Muscle of back (tissue), 11 donors: ENCODE data around the gene CNBP. TPM values are rescaled to one million over a fixed set of nuclear protein-coding genes. Genes with fewer than 3 reads are reported as not detected.
A peak's percentile ranks its signal among the peaks of the same experiment; 100 is the strongest.
"Not testable (repeated sequence)": the region's sequence is repeated elsewhere in the genome, so short reads cannot be mapped to it uniquely, and the experiment has no call there.

Experiments
- DNase-seq, 3 donors: peaks; one replicate each; pipeline versions ENCODE4 v3.0.0 to v3.0.0-alpha.2; 2013
- polyA plus RNA-seq, 10 donors: library from polyadenylated mRNA; unstranded; fragments of 120-200 nt; gene quantifications; one replicate each; pipeline ENCODE4 v1.2.1, GENCODE V29; 2013; ENCODE audit not compliant: insufficient read length in 10 of 10

Gene CNBP
- polyA plus RNA-seq, 10 donors, result 298 to 344 (median 319) TPM

DNA sequence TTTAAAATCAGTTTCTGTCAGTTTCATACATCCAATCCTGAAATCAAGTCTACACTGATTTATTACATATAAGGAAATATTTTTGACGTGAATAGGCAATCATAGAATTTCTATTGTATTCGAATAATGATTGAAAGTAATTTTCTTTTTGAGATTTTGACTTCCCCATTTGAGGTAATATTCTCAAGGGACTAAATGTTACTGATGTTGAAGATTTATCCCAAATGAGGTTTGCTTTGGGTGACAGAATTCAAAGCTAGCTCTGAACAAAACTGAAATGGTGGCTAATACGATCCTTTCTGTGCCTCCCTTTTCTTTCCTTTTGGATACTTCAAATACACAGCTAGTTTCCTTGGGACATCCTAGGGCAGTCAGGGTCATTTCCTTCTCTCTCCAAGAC, 12.9 kb upstream of the CNBP start:
- no peak for DNase-seq

DNA sequence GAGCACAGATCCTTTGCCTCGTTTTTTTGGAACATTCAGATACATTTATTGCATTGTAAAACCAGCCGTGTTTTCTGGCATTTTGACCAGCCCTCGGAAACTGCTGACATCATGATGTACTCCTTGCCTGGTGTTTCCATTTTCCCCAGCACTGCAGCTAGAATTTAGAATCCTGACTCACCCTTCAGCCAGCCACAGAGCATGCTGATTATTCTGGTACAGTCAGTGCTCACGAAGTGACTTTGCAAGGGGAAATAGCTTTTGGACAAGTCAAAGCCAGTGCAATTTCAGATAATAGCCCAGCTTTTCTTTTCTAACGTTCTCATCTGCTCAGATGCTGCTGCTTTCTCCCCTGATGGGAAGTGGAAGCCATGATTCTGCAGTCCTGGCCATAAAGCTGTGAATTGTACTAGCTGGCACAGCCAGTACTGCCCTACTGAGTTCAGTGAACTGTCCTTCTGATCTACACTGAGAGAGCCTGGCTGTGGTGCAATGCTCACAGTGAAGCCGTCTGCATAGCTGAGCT, 12.1 kb upstream of the CNBP start:
- peak; percentile 53 to 83 (median 63) for DNase-seq

DNA sequence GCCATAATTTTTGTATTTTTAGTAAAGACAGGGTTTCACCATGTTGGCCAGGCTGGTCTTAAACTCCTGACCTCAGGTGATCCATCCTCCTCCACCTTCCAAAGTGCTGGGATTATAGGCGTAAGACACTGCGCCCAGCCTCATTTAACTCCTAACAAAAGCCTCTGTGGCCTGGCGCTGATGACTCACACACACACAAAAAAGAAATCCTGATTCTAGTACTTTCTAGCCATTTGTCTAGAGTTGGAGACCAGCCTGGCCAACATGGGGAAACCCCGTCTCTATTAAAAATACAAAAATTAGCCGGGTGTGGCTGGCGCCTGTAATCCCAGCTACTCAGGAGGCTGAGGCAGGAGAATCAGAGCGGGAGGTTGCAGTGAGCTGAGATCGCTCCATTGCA, 6.1 kb upstream of the CNBP start:
- DNase-seq, result not testable (repeated sequence)

DNA sequence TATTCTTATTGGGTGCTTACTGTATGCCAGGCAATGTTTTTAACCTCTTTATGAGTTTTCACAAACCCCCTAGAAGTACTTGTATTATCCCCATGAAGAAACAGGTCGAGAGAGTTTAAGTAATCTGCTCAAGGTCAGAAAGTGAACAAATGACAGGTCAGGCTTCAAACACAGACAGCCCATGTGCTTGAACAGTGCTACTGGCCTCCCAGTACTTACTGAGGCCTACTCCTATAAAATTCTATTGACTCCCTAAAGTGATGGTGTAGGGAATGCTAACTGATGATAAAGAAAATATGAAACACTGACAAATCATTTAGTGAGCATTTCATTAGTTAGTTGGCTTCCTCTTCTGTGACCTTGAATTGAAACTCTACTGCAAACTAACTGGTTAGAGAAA, 4.2 kb upstream of the CNBP start:
- DNase-seq, result no peak

DNA sequence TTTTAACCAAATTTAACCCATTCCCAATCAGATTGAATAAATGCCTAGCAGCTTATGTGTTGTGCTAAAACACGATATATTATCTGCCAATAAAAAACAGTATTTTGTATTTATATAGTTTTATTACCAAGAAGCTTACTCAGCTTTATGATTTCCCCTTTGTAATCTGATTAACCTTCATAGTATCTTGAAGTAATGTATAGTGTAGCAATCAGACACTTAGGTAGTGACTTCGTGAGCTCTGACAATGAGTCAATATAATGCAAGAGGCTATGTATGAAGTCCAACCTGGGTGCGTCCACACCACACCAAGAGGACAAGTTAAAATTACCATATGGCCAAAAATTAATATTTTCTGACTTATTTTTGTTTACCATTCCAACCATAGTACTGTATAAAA, 2.1 kb upstream of the CNBP start:
- DNase-seq, result no peak

DNA sequence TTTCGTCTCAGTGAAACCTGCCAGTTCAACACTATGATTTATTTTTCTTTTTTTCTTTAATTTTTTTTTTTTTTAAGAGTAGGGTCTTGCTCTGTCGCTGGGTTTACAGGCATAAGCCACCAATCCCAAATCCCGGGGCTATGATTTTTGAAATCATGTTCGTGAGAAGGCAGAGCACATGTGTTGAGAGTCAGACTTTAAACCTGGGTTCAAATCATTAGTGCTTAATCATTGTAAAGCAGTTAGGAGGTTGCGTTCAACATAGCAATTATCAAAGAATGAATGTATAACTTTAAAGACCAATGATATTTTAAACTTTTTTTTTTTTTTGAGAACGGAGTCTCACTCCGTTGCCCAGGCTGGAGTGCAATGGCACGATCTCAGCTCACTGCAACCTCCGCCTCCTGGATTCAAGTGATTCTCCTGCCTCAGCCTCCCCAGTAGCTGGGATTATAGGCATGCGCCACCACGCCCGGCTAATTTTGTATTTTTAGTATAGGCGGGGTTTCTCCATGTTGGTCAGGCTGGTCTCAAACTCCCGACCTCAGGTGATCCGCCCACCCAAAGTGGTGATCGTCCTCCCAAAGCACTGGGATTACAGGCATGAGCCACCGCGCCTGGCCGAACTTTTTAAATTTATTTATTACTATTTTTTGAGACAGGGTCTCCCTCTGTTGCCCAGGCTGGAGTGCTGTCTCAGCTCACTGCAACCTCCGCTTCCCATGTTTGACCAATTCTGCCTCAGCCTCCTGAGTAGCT, 1.3 kb upstream of the CNBP start:
- not testable (repeated sequence) for DNase-seq

DNA sequence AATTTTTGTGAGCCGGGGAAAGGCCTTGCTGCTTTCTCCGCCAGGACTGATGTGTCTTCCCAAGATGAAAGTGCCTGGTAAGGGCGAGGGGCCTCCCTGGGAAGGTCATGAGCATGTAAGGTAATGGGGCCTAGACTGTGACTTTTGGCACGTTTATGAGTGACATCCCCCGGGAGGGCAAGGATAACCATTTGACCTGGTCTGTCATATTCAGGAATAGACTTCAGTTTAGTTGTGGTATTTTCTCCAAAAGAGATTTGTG, 631 bp upstream of the CNBP start:
- peak in 1 of 3 donors; percentile 12 for DNase-seq

DNA sequence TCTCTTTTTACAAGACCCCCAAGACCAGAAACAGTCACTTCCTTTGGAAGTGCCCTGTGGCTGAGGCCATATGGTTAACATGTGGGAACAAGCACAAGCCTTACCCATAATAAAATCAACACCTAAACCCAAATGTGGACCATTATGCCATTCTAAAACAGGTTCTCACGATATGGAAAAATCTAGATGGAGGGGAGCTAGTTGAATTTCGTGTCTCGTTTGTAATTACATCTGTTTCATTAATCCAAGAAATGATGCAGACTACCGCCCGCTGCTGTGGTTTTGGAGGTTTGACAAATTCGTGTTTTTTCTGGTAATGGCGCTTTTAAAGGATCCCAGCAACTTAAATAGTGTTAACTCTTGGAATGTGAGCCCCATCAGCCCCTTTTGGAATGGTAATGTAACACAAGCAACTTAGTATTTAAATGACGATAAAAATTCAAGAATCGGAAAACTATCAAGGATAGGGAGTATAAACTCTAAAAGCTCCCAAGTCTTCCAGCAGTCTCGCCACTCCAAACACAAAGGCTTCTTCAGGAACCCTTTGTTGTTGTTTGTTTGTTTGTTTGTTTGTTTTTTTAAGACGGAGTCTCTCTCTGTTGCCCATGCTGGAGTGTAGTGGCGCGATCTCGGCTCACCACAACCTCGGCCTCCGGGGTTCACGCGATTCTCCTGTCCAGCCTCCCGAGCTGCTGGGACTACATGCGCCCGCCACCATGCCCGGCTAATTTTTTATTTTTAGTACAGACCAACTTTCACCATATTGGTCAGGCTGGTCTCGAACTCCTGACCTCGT, 1.1 kb downstream of the CNBP start:
- peak; percentile 22 to 51 (median 23) for DNase-seq

DNA sequence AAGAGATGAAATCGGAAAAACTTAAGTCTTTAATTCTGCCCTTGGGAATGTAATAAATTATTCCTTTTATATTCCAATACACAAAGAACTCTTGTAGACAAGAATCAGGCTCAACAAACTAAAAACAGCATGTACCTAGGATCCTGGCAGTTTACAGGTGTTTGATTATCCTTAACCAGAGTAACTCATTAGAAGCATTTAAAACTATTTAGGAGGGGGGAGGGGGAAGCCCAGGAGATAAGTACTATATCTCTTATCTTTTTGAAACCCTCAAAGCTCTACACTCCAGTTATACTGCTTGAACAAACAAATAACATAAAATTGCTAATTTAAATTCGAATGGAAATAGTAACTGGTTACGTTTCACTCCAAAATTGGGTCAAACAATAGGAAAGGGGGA, 1.9 kb downstream of the CNBP start:
- DNase-seq, result no peak

DNA sequence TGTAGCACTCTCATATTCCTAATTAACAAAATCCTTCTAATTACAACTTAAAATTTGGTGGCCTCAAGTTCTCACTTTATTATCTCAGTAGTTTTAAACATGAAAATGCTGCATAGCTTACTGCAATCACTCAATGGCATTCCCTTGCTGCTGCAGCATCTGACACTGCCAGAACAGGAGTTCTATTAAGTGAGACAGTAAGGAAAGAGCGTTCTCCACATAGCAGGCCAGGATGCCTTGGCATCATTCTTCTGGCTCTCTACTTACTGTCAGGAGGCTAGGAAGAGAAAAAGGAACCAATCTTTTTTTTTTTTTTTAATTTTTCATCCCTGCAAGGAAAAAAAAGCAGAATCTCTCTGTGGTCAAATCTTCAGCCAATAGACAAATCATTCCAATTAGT, 3.2 kb downstream of the CNBP start:
- no peak for DNase-seq

DNA sequence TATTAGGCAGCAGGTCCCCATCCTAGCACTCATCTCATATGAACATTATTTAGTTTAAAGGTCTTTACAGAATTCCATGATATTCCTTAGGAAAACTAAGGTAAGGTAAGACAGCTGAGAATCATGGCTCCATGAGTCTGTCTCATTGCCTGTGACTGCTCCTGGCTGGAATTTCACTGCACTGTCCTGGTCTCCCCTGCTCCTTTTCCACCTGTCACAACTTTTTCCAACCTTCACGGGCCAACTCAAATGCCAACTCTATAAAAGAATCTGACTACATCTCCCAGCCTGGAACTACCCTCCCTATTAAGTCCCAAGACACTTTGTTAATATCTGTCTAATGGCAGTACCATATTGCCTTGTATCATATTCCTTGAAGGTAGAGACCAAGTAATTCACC, 7.6 kb downstream of the CNBP start:
- DNase-seq, result no peak

DNA sequence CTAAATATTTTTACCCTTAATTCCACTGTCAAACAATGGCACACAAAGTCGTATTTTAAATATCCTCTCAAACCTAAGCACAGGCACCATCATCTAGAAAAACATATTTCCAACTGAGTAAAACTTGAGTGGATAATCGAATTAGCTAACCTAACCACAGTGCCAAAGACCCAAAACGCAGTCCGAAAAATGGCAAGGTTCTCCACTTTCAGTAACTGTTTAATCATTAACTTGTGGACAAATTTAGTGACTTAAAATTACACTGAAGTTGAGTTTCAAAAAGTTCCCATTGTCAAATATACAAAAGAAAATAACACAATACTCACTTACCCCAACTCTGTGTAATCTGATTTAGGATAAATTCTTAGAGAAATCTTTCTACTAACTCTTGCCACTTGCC, 10.0 kb downstream of the CNBP start:
- no peak for DNase-seq

DNA sequence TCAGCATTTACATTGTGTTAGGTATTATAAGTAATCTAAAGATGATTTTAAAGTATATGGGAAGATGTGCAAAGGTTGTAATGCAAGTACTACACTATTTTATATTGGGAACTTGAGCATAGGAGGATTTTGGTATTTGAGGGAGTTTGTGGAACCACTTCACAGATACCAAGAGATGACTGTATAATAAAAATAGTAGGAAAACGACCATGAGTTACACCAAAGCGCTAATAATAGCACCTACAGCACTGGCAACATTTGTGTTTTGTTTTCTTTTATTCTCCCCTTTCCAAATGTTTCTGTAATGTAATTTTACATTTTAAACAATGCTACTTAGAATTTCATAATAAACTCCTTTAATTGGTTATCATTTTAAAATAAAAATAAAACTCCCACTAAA, 10.5 kb downstream of the CNBP start:
- no peak for DNase-seq

DNA sequence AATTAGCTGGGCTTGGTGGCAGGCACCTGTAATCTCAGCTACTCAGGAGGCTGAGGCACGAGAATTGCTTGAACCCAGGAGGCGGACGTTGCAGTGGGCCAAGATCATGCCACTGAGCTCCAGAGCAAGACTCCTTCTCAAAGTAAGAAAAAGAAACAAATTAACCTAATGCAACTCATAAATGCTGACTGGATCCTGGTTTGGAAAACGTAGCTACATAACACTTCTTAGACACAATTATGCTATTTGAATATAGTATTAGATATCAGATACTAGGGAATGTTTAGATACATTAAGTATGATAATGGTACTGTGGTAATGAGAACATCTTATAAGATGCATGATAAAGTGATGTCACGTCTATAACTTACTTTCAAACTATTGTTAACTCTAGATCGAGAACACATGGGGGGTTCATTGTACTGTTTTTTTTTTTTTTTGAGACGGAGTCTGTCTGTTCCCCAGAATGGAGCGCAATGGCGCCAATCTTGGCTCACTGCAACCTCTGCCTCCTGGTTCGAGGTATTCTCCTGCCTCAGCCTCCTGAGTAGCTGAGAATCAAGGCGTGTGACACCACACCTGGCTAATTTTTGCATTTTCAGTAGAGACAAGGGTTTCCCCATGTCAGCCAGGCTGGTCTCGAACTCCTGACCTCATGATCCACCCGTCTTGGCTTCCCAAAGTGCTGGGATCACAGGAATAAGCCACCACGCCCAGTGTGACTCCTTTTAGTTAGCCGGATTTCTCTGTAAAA, 16.9 kb downstream of the CNBP start:
- DNase-seq, result no peak

DNA sequence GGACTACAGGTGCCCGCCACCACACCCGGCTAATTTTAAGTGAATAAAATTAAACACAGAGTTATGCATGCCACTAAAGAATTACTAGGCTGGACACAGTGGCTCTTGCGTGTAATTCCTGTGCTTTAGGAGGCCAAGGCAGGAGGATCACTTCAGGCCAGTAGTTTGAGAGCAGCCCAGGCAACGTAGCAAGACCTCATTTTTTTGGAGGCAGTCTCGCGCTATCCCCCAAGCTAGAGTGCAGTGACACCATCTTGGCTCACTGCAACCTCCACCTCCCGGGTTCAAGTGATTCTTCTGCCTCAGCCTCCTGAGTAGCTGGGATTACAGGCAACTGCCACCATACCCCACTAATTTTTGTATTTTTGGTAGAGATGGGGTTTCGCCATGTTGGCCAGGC, 18.1 kb downstream of the CNBP start:
- DNase-seq, result not testable (repeated sequence)

DNA sequence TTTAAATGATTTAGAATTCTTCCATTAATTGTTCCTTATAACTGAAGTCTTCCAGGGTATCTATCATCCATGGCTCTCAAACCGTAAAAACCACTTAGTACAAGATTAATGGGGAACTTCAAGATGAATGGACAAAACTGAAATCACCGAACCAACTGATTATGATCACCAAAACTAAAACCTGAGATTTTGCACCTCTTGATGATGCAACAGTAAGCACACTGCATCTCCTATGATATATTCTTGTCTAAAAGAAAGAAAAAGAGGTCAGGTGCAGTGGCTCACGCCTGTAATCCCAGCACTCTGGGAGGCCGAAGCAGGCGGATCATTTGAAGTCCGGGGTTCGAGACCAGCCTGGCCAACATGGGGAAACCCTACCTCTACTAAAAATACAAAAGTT, 19.2 kb downstream of the CNBP start:
- no peak for DNase-seq

DNA sequence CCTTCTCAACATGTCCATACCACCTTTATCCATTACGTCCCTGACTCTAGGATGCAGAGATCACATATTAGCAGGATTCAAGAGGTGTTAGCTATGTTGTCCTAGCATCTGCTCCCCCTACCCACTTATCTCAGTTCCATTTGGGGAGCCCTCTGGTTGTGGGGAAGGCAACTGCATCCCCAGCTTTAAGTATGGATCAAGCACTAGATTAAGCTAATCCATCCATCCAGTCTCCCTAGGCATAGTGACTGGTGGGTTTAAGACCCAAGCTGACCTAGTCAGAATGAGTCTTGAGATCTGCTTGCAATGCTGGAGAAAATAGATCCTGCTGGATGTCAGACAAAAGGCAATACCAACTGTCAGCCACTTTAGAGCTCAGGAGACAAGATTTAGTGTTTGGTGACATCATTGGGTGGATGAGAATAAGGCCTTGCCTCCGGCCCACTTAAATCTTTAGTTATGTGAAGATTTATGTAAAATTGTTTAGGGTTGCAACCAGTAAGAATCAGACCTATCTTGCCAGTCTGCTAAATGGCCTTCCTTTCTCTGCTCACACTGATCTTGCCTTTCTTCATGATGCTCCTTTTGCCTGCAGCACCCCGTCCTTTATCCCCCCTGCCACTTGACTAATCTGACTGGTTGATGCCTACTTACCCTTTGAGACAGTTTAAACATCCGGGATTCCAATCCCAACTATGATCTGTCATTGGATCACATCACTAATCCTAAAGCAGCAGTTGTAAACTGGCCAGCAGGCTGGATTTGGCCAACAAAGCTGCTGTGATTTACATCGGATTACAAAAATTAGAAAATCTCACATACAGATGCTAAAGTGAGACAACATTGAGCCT, 20.7 kb downstream of the CNBP start:
- no peak for DNase-seq

DNA sequence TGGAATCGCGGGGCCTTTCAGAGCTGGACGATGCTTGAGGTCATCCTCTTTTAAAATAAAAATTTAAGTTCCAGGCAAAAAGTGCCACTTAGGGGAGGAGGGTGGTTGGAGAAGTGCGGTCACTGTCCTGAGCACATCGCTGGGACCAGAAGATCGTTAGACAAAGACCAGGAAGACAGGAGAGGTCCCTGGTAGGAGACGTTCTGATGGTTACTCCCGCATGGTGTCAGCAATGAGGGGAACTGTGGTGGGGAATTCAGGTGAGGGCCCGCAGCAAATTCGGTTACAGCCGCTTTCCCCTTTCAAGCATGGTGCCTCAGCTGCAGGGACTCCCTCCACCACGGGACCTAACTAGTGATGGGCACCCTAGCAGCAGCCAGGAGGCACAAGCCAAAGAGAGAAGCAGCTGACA, 21.8 kb downstream of the CNBP start:
- DNase-seq, result no peak

DNA sequence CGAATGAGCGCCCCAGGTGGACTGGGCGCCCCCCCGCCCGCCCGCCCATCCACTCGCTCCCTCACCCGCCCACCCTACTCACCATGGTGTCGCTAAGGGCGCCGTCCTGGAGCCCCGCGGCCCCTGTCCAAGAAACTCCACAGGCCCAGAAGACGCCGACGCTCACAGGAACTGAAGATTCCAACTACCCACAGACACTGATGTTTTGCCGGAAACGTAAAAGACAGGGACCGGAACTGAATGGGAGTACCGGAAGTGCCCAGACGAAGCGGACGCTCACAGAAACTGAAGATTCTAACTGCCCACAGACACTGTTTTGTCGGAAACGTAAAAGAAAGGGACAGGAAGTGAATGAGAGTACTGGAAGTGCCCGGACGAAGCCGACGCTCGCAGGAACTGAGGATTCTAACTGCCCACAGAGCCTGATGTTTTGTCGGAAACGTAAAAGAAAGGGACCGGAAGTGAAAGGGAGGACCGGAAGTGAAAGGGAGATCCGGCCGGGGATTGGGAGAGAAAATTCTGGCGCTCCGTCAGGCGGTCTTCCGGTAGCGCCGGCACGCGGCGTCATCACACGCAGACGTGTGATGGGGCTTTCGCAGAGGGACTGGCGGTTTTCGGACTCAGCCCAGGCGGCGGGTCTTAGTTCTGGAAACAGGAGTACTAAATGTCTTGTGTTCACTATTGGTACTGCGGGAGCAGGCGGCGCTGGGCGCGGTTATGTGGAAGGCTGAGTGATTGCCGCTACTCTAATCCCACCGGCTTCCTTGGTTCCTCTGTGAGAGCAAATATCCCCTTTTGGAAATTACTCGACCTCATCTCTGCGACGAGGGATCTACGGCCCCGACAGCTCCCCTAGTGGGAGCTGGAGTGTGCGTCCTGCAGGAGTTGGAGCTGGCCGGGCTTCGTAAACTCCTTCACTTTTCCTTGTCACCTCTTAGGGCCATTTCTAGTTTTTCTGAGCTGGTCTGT, 22.5 kb downstream of the CNBP start, which contains the start of gene ISY1:
Gene ISY1 (minus strand): TSS at position 173 of the 969 bp plus-strand sequence. CDS start 88 bp downstream, at position 85.
- DNase-seq, result peak; percentile 97 to 98 (median 97)

DNA sequence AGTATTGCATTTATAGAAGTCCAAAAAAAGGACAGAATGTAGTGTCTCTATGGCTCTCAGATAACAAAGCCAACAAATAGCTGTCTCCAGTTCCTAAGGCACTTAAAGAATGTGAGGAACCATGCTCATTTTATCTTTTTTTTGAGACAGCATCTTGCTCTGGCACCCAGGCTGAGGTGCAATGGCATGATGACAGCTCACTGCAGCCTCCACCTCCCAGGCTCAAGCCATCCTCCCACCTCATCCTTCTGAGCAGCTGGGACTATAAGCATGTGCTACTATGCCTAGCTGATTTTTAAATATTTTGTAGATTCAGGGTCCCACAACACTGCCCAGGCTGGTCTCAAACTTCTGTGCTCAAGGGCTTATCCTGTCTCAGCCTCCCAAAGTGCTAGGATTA, 38.9 kb downstream of the CNBP start:
- DNase-seq, result no peak
